Liver (tissue), 9 donors: ENCODE measurements around the gene MBP. TPM values are rescaled to one million over a fixed set of nuclear protein-coding genes. Genes with fewer than 3 reads are reported as not detected.

Experiments used
- DNase-seq: peaks from one replicate; pipeline ENCODE4 v3.0.0-alpha.2; 2017; ENCODE audit warnings: low spot score
- H3K27ac ChIP-seq, 2 donors: one replicate each; pipeline ENCODE4 v1.7.0; 2013; ENCODE audit warnings: inconsistent platforms in 2 of 2, low read length in 2 of 2, control low read depth in 1 of 2, low read depth in 1 of 2, mild to moderate bottlenecking in 1 of 2
- H3K27me3 ChIP-seq, 4 donors: one replicate each; pipeline versions ENCODE4 v1.6.1 to v1.7.0; 2013; ENCODE audit warnings: low read length in 3 of 4, inconsistent platforms in 1 of 4, mild to moderate bottlenecking in 1 of 4, moderate library complexity in 1 of 4; ENCODE audit not compliant: control insufficient read depth in 4 of 4, insufficient read depth in 4 of 4
- H3K36me3 ChIP-seq, 4 donors: one replicate each; pipeline versions ENCODE4 v1.6.1 to v1.7.0; 2013; ENCODE audit warnings: low read length in 3 of 4, mild to moderate bottlenecking in 3 of 4, low read depth in 1 of 4, moderate library complexity in 1 of 4; ENCODE audit not compliant: control insufficient read depth in 4 of 4, insufficient read depth in 3 of 4
- H3K4me1 ChIP-seq, 4 donors: one replicate each; pipeline versions ENCODE4 v1.6.1 to v1.7.0; 2013; ENCODE audit warnings: low read length in 3 of 4, mild to moderate bottlenecking in 3 of 4, moderate library complexity in 1 of 4; ENCODE audit not compliant: control insufficient read depth in 4 of 4, insufficient read depth in 4 of 4
- H3K4me3 ChIP-seq, 3 donors: one replicate each; pipeline versions ENCODE4 v1.6.1 to v1.7.0; 2013; ENCODE audit warnings: low read length in 3 of 3, control low read depth in 1 of 3, low read depth in 1 of 3, mild to moderate bottlenecking in 1 of 3
- H3K9ac ChIP-seq, 2 donors: one replicate each; pipeline ENCODE4 v1.7.0; 2013; ENCODE audit warnings: low read length in 2 of 2, mild to moderate bottlenecking in 2 of 2, moderate library complexity in 2 of 2, control low read depth in 1 of 2, low read depth in 1 of 2
- H3K9me3 ChIP-seq, 4 donors: one replicate each; pipeline versions ENCODE4 v1.6.1 to v1.7.0; 2013; ENCODE audit warnings: low read length in 3 of 4; ENCODE audit not compliant: control insufficient read depth in 4 of 4
- EGR1 ChIP-seq, 2 donors: IDR thresholded peaks; 2 replicates each; pipeline ENCODE4 v1.6.1; 2016 to 2018; ENCODE audit warnings: antibody characterized with exemption in 2 of 2, low read depth in 2 of 2
- GABPA ChIP-seq, 2 donors: IDR thresholded peaks in 1 of 2; conservative IDR thresholded peaks in 1 of 2; 2 replicates each; pipeline ENCODE4 v1.6.1; 2016; ENCODE audit warnings: antibody characterized with exemption in 2 of 2, mild to moderate bottlenecking in 1 of 2, moderate library complexity in 1 of 2
- HNF4A ChIP-seq, 2 donors: conservative IDR thresholded peaks; 2 replicates each; pipeline ENCODE4 v1.6.1; 2016; ENCODE audit warnings: antibody characterized with exemption in 2 of 2, mild to moderate bottlenecking in 2 of 2
- HNF4G ChIP-seq: IDR thresholded peaks from 2 replicates; pipeline ENCODE4 v1.6.1; 2016; ENCODE audit warnings: antibody characterized with exemption
- JUND ChIP-seq, 2 donors: IDR thresholded peaks; 2 replicates each; pipeline ENCODE4 v1.6.1; 2016; ENCODE audit warnings: antibody characterized with exemption in 2 of 2
- NR2F2 ChIP-seq: IDR thresholded peaks from 2 replicates; pipeline ENCODE4 v1.6.1; 2016; ENCODE audit warnings: antibody characterized with exemption
- RAD21 ChIP-seq, 2 donors: IDR thresholded peaks; 2 replicates each; pipeline ENCODE4 v1.6.1; 2016; ENCODE audit warnings: antibody characterized with exemption in 2 of 2, mild to moderate bottlenecking in 2 of 2
- RXRA ChIP-seq, 2 donors: IDR thresholded peaks; 2 replicates each; pipeline ENCODE4 v1.6.1; 2017 to 2018; ENCODE audit warnings: antibody characterized with exemption in 2 of 2, mild to moderate bottlenecking in 1 of 2
- SP1 ChIP-seq: IDR thresholded peaks from 2 replicates; pipeline ENCODE4 v1.6.1; 2018; ENCODE audit warnings: antibody characterized with exemption, mild to moderate bottlenecking
- TAF1 ChIP-seq: conservative IDR thresholded peaks from 2 replicates; pipeline ENCODE4 v1.6.1; 2016; ENCODE audit warnings: antibody characterized with exemption, mild to moderate bottlenecking
- YY1 ChIP-seq: IDR thresholded peaks from 2 replicates; pipeline ENCODE4 v1.6.1; 2016; ENCODE audit warnings: antibody characterized with exemption, mild to moderate bottlenecking
- WGBS: extraction: QIAGEN DNeasy Blood & Tissue Kit; methylation state at CpG from one replicate; pipeline ENCODE4 v1.1.7; 2013; 5-methylcytosine and 5-hydroxymethylcytosine counted together
- polyA plus RNA-seq, 2 donors: library from polyadenylated mRNA; stranded (reverse) in 1 of 2; unstranded in 1 of 2; fragments of 200-250 nt in 1 of 2; fragments of >200 nt in 1 of 2; fragmentation: Nextera tagmentation in 1 of 2; extraction: Ambion mirVana in 1 of 2; gene quantifications; one replicate each; pipeline versions ENCODE4 v1.2.1 to v1.2.3, GENCODE V29; 2013 to 2015
- total RNA-seq, 2 donors: library from RNA; depleted of rRNA; stranded (reverse); fragments of >200 nt; gene quantifications; one replicate each; pipeline ENCODE4 v1.2.3, GENCODE V29; 2014
- TF ChIP-seq, protein P1 (sequence below): fragments of 150-350 bp; IDR thresholded peaks from 2 replicates; pipeline ENCODE4 v1.5.1; 2017; ENCODE audit warnings: improper control_type of control experiment, low read depth, low read length; ENCODE audit not compliant: missing input control
- TF ChIP-seq, protein P2 (sequence below): IDR thresholded peaks from 2 replicates; pipeline ENCODE4 v1.6.1; 2016; ENCODE audit warnings: antibody characterized with exemption
- TF ChIP-seq, protein P3 (sequence below): IDR thresholded peaks from 2 replicates; pipeline ENCODE4 v1.6.1; 2016; ENCODE audit warnings: antibody characterized with exemption
- TF ChIP-seq, protein P4 (sequence below): IDR thresholded peaks from 2 replicates; pipeline ENCODE4 v1.6.1; 2016; ENCODE audit warnings: antibody characterized with exemption
- TF ChIP-seq, protein P5 (sequence below): IDR thresholded peaks from 2 replicates; pipeline ENCODE4 v1.6.1; 2016; ENCODE audit warnings: antibody characterized with exemption, mild to moderate bottlenecking
- donor health status: healthy.
- donor health status: healthy.
- donor health status: healthy.
- donor health status: healthy.
- donor health status: healthy.

The MBP gene
- total and polyA plus RNA-seq, 4 donors, result 9.7 to 23.3 (median 17.7) TPM

DNA sequence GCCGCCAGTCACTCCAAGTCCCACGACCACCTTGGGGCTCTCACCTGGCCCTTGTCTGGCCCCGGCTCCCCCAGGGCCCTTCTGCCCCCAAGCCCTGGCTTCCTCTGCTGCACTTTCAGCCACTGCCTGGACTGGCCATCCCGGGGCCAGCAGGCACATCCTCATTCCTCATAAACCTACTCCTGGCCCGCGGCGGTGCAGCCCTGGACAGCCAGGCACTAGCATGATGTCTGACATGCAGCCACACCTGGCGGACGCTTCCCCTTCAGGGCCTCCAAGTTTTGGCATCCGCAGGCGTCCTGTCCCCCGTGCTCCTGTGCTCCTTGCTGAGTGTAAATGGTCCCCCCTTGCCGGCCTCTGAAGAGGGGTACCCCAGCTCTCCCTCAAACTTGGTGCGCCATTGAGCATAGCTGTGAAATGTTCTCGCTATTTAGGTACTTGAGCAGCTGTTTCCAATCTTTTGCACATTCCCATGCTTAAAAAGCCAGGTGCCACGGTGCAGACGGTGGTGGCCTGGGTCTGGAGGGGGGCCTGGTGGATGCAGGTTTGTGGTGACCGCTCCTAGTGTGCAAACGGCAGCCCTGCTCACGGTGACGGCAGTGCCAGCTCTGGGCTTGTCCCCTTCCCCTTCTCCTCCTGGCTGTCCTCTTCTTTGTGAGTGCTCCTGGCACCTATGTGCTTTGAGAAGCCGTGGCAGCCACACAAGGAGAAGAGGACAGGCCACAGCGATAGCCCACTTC lies 123.8 kb downstream of the MBP start (continued):
- TF ChIP-seq, protein P1, sequence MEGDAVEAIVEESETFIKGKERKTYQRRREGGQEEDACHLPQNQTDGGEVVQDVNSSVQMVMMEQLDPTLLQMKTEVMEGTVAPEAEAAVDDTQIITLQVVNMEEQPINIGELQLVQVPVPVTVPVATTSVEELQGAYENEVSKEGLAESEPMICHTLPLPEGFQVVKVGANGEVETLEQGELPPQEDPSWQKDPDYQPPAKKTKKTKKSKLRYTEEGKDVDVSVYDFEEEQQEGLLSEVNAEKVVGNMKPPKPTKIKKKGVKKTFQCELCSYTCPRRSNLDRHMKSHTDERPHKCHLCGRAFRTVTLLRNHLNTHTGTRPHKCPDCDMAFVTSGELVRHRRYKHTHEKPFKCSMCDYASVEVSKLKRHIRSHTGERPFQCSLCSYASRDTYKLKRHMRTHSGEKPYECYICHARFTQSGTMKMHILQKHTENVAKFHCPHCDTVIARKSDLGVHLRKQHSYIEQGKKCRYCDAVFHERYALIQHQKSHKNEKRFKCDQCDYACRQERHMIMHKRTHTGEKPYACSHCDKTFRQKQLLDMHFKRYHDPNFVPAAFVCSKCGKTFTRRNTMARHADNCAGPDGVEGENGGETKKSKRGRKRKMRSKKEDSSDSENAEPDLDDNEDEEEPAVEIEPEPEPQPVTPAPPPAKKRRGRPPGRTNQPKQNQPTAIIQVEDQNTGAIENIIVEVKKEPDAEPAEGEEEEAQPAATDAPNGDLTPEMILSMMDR, result no peak
- no peak for TF ChIP-seq TAF1
- TF ChIP-seq HNF4G, result no peak
- TF ChIP-seq YY1, result no peak
- TF ChIP-seq GABPA (IDR thresholded peaks at IDR 0.05 in 1 of 2, conservative IDR thresholded peaks at IDR 0.05 in 1 of 2), result no peak

DNA sequence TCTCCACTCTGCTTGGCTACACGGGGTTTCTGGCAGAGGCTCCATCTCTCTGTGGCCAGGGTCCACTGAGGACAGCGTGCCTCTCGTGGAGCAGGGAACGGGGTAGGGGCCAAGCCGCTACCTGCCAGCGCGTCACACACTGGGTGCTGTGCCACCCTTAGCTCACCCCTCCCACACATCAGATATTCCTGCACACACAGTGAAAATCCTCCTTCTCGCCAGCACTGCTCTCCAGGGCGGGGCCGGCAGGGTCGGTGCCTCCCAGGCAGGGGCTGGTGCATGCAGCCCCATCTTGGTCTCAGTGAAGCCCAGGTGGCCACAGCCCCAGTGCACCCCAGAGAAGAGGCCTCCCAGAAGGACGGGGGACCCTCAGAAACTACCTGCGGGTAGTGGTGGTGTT lies 124.6 kb downstream of the MBP start:
- WGBS, result 91% methylated on average over 13 of the region's 13 CpGs
- Histone ChIP-seq H3K36me3 (peaks cover 0 to 7% (median under 1%) of the 10 kb centered on the region in 4 donors), H3K27ac (no peak overlapping the region), H3K9me3 (no peaks in the 10 kb centered on the region), H3K4me3 (no peak overlapping the region), H3K4me1 (peaks cover 0 to 7% (median 0%) of the 10 kb centered on the region in 4 donors), H3K27me3 (no peaks in the 10 kb centered on the region), H3K9ac (no peak overlapping the region)
- DNase-seq, result no peak
- TF ChIP-seq HNF4A (conservative IDR thresholded peaks at IDR 0.05) (no peak), TAF1 (no peak), RAD21 (IDR thresholded peaks at IDR 0.05) (no peak), EGR1 (IDR thresholded peaks at IDR 0.05; ENCODE audit: low read depth in 2 of 2) (no peak), GABPA (IDR thresholded peaks at IDR 0.05 in 1 of 2, conservative IDR thresholded peaks at IDR 0.05 in 1 of 2) (no peak), SP1 (no peak), RXRA (IDR thresholded peaks at IDR 0.05) (no peak), HNF4G (no peak), YY1 (no peak), NR2F2 (no peak), JUND (IDR thresholded peaks at IDR 0.05) (no peak)
- TF ChIP-seq, protein P2, sequence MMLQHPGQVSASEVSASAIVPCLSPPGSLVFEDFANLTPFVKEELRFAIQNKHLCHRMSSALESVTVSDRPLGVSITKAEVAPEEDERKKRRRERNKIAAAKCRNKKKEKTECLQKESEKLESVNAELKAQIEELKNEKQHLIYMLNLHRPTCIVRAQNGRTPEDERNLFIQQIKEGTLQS, result no peak
- TF ChIP-seq, protein P1, result no peak
- TF ChIP-seq, protein P3, sequence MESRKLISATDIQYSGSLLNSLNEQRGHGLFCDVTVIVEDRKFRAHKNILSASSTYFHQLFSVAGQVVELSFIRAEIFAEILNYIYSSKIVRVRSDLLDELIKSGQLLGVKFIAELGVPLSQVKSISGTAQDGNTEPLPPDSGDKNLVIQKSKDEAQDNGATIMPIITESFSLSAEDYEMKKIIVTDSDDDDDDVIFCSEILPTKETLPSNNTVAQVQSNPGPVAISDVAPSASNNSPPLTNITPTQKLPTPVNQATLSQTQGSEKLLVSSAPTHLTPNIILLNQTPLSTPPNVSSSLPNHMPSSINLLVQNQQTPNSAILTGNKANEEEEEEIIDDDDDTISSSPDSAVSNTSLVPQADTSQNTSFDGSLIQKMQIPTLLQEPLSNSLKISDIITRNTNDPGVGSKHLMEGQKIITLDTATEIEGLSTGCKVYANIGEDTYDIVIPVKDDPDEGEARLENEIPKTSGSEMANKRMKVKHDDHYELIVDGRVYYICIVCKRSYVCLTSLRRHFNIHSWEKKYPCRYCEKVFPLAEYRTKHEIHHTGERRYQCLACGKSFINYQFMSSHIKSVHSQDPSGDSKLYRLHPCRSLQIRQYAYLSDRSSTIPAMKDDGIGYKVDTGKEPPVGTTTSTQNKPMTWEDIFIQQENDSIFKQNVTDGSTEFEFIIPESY, result no peak
- TF ChIP-seq, protein P4, sequence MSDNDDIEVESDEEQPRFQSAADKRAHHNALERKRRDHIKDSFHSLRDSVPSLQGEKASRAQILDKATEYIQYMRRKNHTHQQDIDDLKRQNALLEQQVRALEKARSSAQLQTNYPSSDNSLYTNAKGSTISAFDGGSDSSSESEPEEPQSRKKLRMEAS, result no peak
- TF ChIP-seq, protein P5, sequence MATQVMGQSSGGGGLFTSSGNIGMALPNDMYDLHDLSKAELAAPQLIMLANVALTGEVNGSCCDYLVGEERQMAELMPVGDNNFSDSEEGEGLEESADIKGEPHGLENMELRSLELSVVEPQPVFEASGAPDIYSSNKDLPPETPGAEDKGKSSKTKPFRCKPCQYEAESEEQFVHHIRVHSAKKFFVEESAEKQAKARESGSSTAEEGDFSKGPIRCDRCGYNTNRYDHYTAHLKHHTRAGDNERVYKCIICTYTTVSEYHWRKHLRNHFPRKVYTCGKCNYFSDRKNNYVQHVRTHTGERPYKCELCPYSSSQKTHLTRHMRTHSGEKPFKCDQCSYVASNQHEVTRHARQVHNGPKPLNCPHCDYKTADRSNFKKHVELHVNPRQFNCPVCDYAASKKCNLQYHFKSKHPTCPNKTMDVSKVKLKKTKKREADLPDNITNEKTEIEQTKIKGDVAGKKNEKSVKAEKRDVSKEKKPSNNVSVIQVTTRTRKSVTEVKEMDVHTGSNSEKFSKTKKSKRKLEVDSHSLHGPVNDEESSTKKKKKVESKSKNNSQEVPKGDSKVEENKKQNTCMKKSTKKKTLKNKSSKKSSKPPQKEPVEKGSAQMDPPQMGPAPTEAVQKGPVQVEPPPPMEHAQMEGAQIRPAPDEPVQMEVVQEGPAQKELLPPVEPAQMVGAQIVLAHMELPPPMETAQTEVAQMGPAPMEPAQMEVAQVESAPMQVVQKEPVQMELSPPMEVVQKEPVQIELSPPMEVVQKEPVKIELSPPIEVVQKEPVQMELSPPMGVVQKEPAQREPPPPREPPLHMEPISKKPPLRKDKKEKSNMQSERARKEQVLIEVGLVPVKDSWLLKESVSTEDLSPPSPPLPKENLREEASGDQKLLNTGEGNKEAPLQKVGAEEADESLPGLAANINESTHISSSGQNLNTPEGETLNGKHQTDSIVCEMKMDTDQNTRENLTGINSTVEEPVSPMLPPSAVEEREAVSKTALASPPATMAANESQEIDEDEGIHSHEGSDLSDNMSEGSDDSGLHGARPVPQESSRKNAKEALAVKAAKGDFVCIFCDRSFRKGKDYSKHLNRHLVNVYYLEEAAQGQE, result no peak
